Measurements from ENCODE around the gene OR4E1.

DNA sequence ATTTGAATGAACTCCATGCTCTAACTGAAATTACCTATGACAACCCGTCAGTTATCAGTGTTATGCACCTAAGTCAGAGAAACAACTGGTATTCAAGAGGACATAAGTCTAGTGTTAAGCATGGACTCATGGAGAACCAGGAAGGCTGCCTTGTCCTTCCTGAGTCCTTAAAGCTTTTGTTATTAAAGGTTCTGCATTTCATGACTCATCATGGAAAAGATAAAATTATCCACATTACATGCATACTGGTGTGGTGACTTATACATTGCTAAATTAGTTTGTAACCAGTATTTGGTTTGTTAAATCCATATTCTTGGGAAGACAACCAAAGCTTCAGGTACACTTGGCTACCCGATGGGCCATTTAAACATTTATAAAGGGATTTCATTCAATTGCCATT is 6.5 kb upstream of the OR4E1 start:
- TF ChIP-seq POLR2A (IDR thresholded peaks at IDR 0.05; ENCODE audit: low read depth) (no peak), CTCF (IDR thresholded peaks at IDR 0.05) (no peak)
